GM12801 (cell line): ENCODE results near the gene SDK1.

Source experiments
- TF ChIP-seq, protein P1 (sequence below): IDR thresholded peaks from one replicate; pipeline ENCODE4 v1.5.1; 2011; ENCODE audit warnings: control low read depth; ENCODE audit not compliant: insufficient read length; ENCODE audit errors: extremely low read depth

SDK1 gene

DNA sequence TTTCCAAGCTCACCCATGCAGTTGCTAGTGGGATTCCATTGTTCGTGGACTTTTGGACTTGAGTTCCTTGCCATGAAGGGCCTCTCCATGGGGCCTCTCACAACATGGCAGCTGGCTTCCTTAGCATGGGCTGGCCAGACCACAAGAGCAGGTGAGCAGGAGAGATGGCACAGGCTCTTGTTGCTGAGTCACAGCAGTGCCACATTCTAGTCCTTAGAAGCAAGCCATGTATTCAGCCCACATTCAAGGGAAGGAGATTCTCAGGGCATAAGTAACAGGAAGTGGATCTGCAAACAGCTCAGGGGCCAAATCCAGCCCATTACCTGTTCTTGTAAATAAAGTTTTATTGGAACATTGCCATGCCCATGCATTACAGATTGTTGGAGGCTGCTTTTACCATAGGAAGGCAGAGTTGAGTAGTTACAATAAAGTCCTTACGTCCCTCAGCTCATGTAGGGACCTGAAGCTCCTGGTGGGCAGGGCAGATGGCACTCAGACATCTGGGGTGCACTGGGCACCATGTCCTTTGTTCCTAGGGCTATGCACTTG is 899.6 kb downstream of the SDK1 start:
- TF ChIP-seq, protein P1, sequence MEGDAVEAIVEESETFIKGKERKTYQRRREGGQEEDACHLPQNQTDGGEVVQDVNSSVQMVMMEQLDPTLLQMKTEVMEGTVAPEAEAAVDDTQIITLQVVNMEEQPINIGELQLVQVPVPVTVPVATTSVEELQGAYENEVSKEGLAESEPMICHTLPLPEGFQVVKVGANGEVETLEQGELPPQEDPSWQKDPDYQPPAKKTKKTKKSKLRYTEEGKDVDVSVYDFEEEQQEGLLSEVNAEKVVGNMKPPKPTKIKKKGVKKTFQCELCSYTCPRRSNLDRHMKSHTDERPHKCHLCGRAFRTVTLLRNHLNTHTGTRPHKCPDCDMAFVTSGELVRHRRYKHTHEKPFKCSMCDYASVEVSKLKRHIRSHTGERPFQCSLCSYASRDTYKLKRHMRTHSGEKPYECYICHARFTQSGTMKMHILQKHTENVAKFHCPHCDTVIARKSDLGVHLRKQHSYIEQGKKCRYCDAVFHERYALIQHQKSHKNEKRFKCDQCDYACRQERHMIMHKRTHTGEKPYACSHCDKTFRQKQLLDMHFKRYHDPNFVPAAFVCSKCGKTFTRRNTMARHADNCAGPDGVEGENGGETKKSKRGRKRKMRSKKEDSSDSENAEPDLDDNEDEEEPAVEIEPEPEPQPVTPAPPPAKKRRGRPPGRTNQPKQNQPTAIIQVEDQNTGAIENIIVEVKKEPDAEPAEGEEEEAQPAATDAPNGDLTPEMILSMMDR = no peak

GRCh38 chr7:4201566-4201965 is 900.5 kb downstream of the SDK1 start:
- TF ChIP-seq, protein P1 = no peak

GRCh38 chr7:4202154-4202736 is 901.2 kb downstream of the SDK1 start:
- TF ChIP-seq, protein P1 = no peak

DNA sequence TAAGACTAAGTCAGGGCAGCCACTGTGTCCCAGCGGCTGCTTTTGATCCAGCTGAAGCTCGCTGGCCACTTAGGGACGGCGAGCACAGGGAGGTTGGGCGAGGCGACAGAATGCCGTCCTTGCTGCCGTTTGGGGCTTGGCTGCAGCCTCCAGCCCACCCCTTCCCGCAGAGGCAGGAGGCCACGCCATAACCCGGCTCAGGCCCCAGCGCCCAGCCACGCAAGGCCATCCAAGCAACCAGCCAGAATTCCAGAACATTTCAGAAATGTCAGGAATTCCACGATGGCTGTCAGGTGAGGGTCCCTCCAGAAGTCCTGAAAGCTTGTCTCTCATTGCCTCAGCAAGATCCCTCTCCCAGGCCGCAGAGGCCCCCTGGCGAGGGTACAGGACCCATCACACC is 901.9 kb downstream of the SDK1 start:
- TF ChIP-seq, protein P1 = no peak

GRCh38 chr7:4203626-4204512 is 902.8 kb downstream of the SDK1 start:
- TF ChIP-seq, protein P1 = no peak

GRCh38 chr7:4204513-4205165 is 903.6 kb downstream of the SDK1 start:
- TF ChIP-seq, protein P1 = no peak

- TF ChIP-seq, protein P1 = no peak
Observed at GRCh38 chr7:4205828-4206227, 904.8 kb downstream of the SDK1 start.
